ENCODE measurements around the gene KAZN.

The KAZN gene

GRCh38 chr1:14800014-14800413 lies 201.5 kb downstream of the KAZN start:
- no peak for DNase-seq (ENCODE audit: low spot score)

GRCh38 chr1:14800500-14801076 lies 202.1 kb downstream of the KAZN start:
- no peak for DNase-seq (ENCODE audit: low spot score)

GRCh38 chr1:14803002-14803789 lies 204.7 kb downstream of the KAZN start:
- no peak for DNase-seq (ENCODE audit: low spot score)

GRCh38 chr1:14804626-14805025 lies 206.1 kb downstream of the KAZN start:
- DNase-seq (ENCODE audit: low spot score) = no peak

GRCh38 chr1:14806772-14807171 lies 208.3 kb downstream of the KAZN start:
- no peak for DNase-seq (ENCODE audit: low spot score)

- no peak for DNase-seq (ENCODE audit: low spot score)
These were observed 210.3 kb downstream of the KAZN start for GRCh38 chr1:14808768-14809167.

GRCh38 chr1:14809191-14809981 lies 210.9 kb downstream of the KAZN start:
- DNase-seq (ENCODE audit: low spot score) = no peak

GRCh38 chr1:14810595-14811361 lies 212.3 kb downstream of the KAZN start:
- DNase-seq (ENCODE audit: low spot score) = peak; percentile 65

GRCh38 chr1:14811573-14811972 lies 213.1 kb downstream of the KAZN start:
- no peak for DNase-seq (ENCODE audit: low spot score)

- no peak for DNase-seq (ENCODE audit: low spot score)
These were observed 213.7 kb downstream of the KAZN start for GRCh38 chr1:14812189-14812588.

- DNase-seq (ENCODE audit: low spot score) = no peak
These were observed 216.8 kb downstream of the KAZN start for GRCh38 chr1:14815175-14815877.

GRCh38 chr1:14817223-14818170 lies 219.0 kb downstream of the KAZN start:
- no peak for DNase-seq (ENCODE audit: low spot score)

GRCh38 chr1:14820295-14821085 lies 222.0 kb downstream of the KAZN start:
- DNase-seq (ENCODE audit: low spot score) = no peak

- DNase-seq (ENCODE audit: low spot score) = no peak
These were observed 224.0 kb downstream of the KAZN start for GRCh38 chr1:14822493-14822892.

- DNase-seq (ENCODE audit: low spot score) = no peak
These were observed 224.5 kb downstream of the KAZN start for GRCh38 chr1:14822996-14823395.

- DNase-seq (ENCODE audit: low spot score) = no peak
These were observed 225.9 kb downstream of the KAZN start for GRCh38 chr1:14824314-14824915.

- DNase-seq (ENCODE audit: low spot score) = no peak
These were observed 226.9 kb downstream of the KAZN start for GRCh38 chr1:14825396-14825795.

GRCh38 chr1:14826172-14826636 lies 227.7 kb downstream of the KAZN start:
- peak; percentile 84 for DNase-seq (ENCODE audit: low spot score)

GRCh38 chr1:14826731-14827326 lies 228.3 kb downstream of the KAZN start:
- no peak for DNase-seq (ENCODE audit: low spot score)

Measured in AG08395 (cell line).